GM18511 (cell line): Measurements from ENCODE around the gene CTBP2.

ENCODE experiments used
- ATAC-seq: cut with Tn5 transposase; IDR thresholded peaks from one replicate; pipeline ENCODE4 v1.9.1; 2021; ENCODE audit warnings: mild to moderate bottlenecking, moderate library complexity; ENCODE audit not compliant: unreplicated experiment

CTBP2 gene

GRCh38 chr10:125111118-125111727 is 49.1 kb downstream of the CTBP2 start:
- ATAC-seq, result no peak

GRCh38 chr10:125107965-125108580 is 52.3 kb downstream of the CTBP2 start:
- ATAC-seq, result no peak

GRCh38 chr10:125107166-125107949 is 53.0 kb downstream of the CTBP2 start:
- no peak for ATAC-seq

GRCh38 chr10:125106586-125106985 is 53.8 kb downstream of the CTBP2 start:
- no peak for ATAC-seq

GRCh38 chr10:125105706-125106255 is 54.6 kb downstream of the CTBP2 start:
- no peak for ATAC-seq

GRCh38 chr10:125105155-125105554 is 55.2 kb downstream of the CTBP2 start:
- no peak for ATAC-seq

GRCh38 chr10:125104559-125104958 is 55.8 kb downstream of the CTBP2 start:
- ATAC-seq, result no peak

- no peak for ATAC-seq
Measured at GRCh38 chr10:125103924-125104323, 56.4 kb downstream of the CTBP2 start.

GRCh38 chr10:125103466-125103865 is 56.9 kb downstream of the CTBP2 start:
- ATAC-seq, result no peak

GRCh38 chr10:125102821-125103220 is 57.5 kb downstream of the CTBP2 start:
- no peak for ATAC-seq

- no peak for ATAC-seq
Measured at GRCh38 chr10:125102246-125102645, 58.1 kb downstream of the CTBP2 start.

- ATAC-seq, result no peak
Measured at GRCh38 chr10:125101581-125101980, 58.8 kb downstream of the CTBP2 start.

- ATAC-seq, result no peak
Measured at GRCh38 chr10:125101049-125101448, 59.3 kb downstream of the CTBP2 start.

- no peak for ATAC-seq
Measured at GRCh38 chr10:125097409-125098070, 62.8 kb downstream of the CTBP2 start.

GRCh38 chr10:125096975-125097374 is 63.4 kb downstream of the CTBP2 start:
- no peak for ATAC-seq

- no peak for ATAC-seq
Measured at GRCh38 chr10:125096371-125096770, 64.0 kb downstream of the CTBP2 start.

GRCh38 chr10:125095776-125096175 is 64.6 kb downstream of the CTBP2 start:
- no peak for ATAC-seq

GRCh38 chr10:125095228-125095627 is 65.1 kb downstream of the CTBP2 start:
- no peak for ATAC-seq

- ATAC-seq, result no peak
Measured at GRCh38 chr10:125094806-125095205, 65.6 kb downstream of the CTBP2 start.

GRCh38 chr10:125093974-125094705 is 66.2 kb downstream of the CTBP2 start:
- ATAC-seq, result no peak
